Measurements from ENCODE around the gene LCP2. TPM values are rescaled to one million over a fixed set of nuclear protein-coding genes. Genes with fewer than 3 reads are reported as not detected.

Gene LCP2
- total RNA-seq, 2 donors from 2014 or later: 3.9 to 6.5 TPM

- Histone ChIP-seq H3K36me3 (no peaks in the 10 kb centered on the region), H3K4me3 (no peak overlapping the region), H3K27me3 (no peaks in the 10 kb centered on the region), H3K27ac (no peak overlapping the region), H3K4me1 (peaks cover 0 to 4% of the 10 kb centered on the region in 2 donors), H3K9me3 (no peaks in the 10 kb centered on the region)
- no peak for DNase-seq (ENCODE audit: low spot score)
- no peak for TF ChIP-seq CTCF (IDR thresholded peaks at IDR 0.05)
Observed at GRCh38 chr5:170226661-170227060, 70.9 kb downstream of the LCP2 start.

GRCh38 chr5:170226129-170226615 is 71.4 kb downstream of the LCP2 start:
- no peaks in the 10 kb centered on the region for H3K36me3 ChIP-seq
- TF ChIP-seq CTCF (IDR thresholded peaks at IDR 0.05): peak in 1 of 2 donors; percentile 3
- DNase-seq (ENCODE audit: low spot score): no peak
- H3K27ac ChIP-seq: no peak overlapping the region
- H3K4me3 ChIP-seq: no peak overlapping the region
- no peaks in the 10 kb centered on the region for H3K27me3 ChIP-seq
- H3K9me3 ChIP-seq: no peaks in the 10 kb centered on the region
- peaks cover 0 to 4% of the 10 kb centered on the region in 2 donors for H3K4me1 ChIP-seq

- peak; percentile 85 for DNase-seq (ENCODE audit: low spot score)
- H3K4me1 ChIP-seq: peaks cover 0 to 4% of the 10 kb centered on the region in 2 donors
- no peaks in the 10 kb centered on the region for H3K36me3 ChIP-seq
- H3K27ac ChIP-seq: no peak overlapping the region
- TF ChIP-seq CTCF (IDR thresholded peaks at IDR 0.05): peak; percentile 58 to 84
- no peak overlapping the region for H3K4me3 ChIP-seq
- no peaks in the 10 kb centered on the region for H3K9me3 ChIP-seq
- H3K27me3 ChIP-seq: no peaks in the 10 kb centered on the region
Observed at GRCh38 chr5:170225326-170226128, 72.0 kb downstream of the LCP2 start.

GRCh38 chr5:170223906-170224305 is 73.7 kb downstream of the LCP2 start:
- no peaks in the 10 kb centered on the region for H3K27me3 ChIP-seq
- DNase-seq (ENCODE audit: low spot score): no peak
- H3K36me3 ChIP-seq: no peaks in the 10 kb centered on the region
- TF ChIP-seq CTCF (IDR thresholded peaks at IDR 0.05): no peak
- no peaks in the 10 kb centered on the region for H3K9me3 ChIP-seq
- H3K4me3 ChIP-seq: no peak overlapping the region
- peaks cover 0 to 4% of the 10 kb centered on the region in 2 donors for H3K4me1 ChIP-seq
- peak overlapping the region in 1 of 2 donors; percentile 45 for H3K27ac ChIP-seq

- H3K4me1 ChIP-seq: peaks cover 0 to 4% of the 10 kb centered on the region in 2 donors
- DNase-seq (ENCODE audit: low spot score): no peak
- TF ChIP-seq CTCF (IDR thresholded peaks at IDR 0.05): no peak
- H3K27ac ChIP-seq: peak overlapping the region in 1 of 2 donors; percentile 45
- no peaks in the 10 kb centered on the region for H3K27me3 ChIP-seq
- no peaks in the 10 kb centered on the region for H3K36me3 ChIP-seq
- no peaks in the 10 kb centered on the region for H3K9me3 ChIP-seq
- H3K4me3 ChIP-seq: no peak overlapping the region
Observed at GRCh38 chr5:170223360-170223759, 74.2 kb downstream of the LCP2 start.
